CD4-positive, alpha-beta T cell treated with Interferon gamma for 1 hour (primary cell): Measurements from ENCODE around the gene MALT1.
A peak's percentile ranks its signal among the peaks of the same experiment; 100 is the strongest.

Experiments
- DNase-seq: peaks from one replicate; pipeline ENCODE4 v3.0.0-alpha.2; 2020

Gene MALT1

GRCh38 chr18:58694221-58694620 lies 23.0 kb downstream of the MALT1 start:
- DNase-seq = no peak

GRCh38 chr18:58694720-58695468 lies 23.6 kb downstream of the MALT1 start:
- DNase-seq = no peak

DNA sequence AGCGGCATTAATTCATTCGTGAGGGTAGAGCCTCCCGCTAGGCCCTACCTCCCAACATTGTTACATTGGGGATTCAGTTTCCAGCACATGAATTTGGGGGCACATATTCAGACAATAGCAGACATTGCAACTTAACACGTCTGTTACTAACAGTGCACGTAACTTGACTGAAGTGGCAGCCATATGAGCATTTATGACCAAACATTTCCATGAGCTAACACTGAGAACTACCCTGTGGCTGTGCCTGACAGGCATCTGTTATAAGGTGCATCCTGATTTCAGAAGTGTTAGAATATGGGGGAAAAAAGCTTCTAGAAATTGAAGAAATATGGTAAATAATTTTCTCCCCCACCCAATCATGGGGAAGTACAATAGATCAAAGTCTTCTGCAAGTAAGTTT lies 24.5 kb downstream of the MALT1 start:
- no peak for DNase-seq

DNA sequence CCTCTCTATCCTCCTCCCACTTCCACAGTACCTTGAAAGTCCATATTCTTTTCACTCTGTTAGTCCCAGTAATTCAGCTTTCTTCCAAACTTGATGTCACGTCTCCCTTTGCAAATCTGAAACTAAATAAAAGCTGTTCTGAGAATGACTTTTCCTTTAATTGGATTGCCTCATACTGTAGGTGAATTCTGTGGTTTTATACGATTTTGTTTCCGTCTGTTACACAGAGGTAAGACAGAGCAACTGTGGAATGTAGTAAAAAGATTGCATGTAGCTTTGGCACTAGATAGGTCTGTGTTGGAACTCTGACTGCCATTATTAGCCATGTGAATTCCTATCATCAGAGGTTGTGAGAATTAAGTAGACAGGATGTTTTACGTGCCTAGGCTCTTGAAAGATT lies 25.9 kb downstream of the MALT1 start:
- no peak for DNase-seq

DNA sequence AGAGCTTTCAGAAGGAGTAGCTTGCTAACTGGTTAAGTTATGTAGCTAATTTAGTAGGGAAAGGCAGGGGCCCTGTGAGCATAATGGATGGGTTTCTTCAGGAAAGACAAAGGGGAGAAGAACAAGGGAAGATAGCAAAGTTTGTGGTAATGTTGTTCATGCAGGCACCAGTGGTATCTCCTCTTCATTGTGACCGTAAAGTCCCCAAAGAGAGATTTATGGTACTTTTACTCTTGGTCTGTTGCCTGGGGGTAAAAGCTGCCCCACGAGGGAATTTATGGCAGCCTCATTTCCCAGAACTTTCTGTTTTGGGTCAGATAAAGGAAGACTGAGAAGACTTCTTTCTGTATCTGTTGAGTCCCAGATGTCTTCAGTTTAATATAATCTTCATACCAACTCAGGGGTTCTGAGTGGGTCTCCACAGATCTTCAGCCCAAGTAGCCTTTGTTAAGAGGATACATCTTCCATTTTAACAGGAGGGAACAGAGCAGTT lies 27.5 kb downstream of the MALT1 start:
- no peak for DNase-seq

- no peak for DNase-seq
Observed at GRCh38 chr18:58699551-58699950, 28.3 kb downstream of the MALT1 start.

- no peak for DNase-seq
Observed at GRCh38 chr18:58700209-58700608, 28.9 kb downstream of the MALT1 start.

DNA sequence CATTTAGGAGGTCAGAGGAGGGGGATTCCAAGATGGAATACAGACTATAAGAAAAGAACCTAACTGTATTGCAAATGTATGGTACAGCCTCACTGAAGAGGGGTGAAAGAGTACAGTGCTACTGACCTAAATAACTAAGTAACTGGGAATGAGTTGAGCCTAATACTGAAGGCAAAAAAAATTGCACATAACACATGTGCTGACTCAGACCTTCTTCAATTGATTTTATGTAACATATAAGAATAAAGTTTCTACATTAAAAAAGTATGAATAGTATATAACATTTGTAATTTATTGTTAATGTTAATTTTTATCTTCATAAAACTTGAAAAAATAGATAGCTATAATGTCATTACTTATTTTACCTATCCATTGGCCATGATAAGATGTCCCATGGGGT lies 41.7 kb downstream of the MALT1 start:
- DNase-seq = no peak

- no peak for DNase-seq
Observed at GRCh38 chr18:58714259-58714658, 43.0 kb downstream of the MALT1 start.

DNA sequence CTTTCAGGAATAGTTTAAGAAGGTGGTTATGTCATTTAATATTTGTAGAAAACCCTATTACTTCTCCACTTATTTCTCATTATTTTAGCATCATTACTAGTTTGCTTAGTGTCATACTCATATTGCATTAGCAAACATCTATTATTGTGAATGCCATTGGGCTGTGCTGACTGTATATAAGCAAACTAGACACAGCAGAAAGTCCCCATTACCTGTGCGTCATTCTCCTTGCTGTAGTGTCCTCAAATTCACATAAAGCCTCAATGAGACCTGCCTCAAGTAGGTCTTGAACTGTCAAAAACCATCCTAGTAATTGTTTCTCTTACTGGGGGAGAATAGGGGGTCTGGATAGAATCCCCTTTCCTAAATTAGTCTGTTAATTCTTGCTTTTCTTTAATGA lies 43.6 kb downstream of the MALT1 start:
- no peak for DNase-seq

- no peak for DNase-seq
Observed at GRCh38 chr18:58715540-58715939, 44.3 kb downstream of the MALT1 start.

DNA sequence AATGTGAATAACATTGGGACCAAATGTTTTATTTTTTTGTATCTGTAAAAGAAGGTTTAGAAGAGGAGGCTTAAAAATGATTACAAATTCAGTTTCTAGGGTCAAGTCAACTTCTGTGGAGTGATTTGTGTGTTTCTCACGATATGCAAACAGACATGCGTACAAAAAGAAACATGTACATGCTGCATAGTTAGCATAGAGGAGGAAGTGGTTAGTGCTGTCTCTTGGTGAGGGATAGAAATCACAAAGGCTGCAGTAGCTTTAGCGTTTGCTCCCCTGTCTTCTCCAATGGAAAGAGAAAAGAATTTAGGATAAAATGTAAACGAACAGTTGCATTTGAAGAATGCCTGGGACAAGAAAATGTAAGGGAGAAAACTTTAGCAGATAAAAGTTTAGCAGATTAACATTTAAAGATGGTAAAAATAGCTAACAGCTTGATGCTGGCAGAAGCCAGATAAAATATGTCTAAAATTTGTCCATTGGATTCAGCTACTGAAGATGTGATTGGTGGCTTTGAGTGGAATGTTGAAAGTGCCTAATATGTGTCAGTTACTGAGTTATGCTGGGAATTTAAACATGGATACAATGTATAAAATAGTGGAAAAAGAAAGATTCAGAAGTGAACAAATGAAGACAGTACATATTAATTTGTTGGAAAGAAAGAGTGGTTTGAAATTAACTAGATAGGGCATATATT lies 44.9 kb downstream of the MALT1 start:
- DNase-seq = no peak

DNA sequence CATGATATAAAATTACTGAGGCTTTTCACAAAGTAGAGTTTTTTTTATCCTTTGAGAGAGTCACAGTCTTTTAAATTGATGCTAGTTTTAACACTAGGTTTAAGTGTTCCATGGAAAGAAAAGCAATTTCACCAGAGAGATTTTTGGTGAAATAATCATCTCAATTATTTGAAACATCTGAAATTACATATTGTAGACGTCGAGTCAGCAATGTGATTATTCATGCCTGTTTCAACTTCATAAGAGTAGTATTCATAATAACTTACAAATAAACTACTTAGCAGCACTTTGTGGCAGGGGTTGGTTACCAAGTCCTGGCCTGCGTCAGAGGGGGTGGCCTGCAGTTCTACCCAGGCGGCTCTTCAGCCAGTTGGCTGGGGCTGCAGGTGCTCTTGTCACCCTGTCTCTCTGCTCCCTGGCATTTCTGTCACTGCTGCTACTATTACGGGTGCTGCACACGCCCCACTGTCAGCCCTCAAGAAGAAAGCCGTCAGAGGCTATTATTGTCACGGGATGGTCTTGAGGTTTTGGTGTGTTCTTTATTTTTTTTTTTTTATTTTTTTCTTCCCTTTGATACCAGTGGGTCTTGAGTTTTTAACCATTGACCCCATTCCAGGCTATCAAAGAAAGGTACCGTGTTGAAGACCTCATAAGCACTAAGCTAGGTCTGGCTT lies 50.4 kb downstream of the MALT1 start:
- DNase-seq = peak; percentile 26

- DNase-seq = no peak
Observed at GRCh38 chr18:58723810-58724602, 52.7 kb downstream of the MALT1 start.

GRCh38 chr18:58726671-58727070 lies 55.4 kb downstream of the MALT1 start:
- no peak for DNase-seq

- DNase-seq = no peak
Observed at GRCh38 chr18:58727776-58728500, 56.7 kb downstream of the MALT1 start.

DNA sequence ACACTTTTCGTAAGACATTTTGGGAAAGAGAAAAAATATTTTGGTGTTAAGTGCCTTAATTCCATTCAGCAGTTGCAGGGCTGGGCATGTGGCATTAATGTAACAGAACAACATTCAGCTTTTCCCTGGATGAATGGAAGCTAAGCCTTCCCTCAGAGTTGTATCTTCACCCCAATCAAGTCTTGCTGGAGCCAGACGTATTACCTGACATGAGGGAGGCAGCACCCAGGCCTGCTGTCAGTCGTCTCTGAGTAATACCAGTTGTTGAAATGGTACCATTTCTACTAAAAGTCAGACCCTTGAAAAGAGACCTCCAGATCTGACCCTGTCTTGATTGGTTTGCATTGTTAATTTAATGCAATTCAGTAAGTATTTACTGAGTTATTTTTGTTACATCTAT lies 57.5 kb downstream of the MALT1 start:
- DNase-seq = no peak

DNA sequence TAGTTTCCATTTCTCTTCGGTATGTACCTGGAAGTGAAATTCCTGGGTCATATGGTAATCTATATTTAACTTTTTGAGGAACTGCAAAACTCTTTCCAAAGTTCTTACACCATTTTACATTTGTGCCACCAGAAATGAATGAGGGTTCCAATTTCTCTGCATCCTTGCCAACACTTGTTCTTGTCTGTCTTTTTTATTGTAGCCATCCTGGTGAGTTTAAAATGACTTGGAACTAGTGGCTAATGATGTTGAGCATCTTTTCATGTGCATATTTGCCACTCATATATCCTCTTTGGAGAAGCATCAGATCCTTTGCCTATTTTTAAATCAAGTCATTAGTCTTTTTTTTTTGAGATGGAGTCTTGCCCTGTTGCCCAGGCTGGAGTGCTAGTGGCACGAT lies 59.4 kb downstream of the MALT1 start:
- DNase-seq = no peak

DNA sequence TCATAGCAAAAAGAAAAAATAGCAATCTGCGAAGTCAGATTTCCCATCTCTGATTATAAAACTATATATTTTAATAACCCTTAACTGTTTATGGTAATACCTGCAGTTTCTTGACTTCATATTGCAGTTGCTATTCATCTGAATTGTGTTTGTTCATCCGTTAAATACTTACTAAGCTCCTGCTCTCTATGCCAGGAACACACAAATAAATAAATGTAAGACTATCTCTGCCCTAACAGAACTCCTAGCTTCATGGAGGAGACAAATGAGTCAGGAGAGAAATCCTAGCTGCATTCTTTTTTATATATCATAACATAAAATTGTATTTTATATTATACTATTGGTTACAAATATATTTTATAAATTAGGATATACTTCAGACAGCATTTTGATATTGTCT lies 61.2 kb downstream of the MALT1 start:
- no peak for DNase-seq

DNA sequence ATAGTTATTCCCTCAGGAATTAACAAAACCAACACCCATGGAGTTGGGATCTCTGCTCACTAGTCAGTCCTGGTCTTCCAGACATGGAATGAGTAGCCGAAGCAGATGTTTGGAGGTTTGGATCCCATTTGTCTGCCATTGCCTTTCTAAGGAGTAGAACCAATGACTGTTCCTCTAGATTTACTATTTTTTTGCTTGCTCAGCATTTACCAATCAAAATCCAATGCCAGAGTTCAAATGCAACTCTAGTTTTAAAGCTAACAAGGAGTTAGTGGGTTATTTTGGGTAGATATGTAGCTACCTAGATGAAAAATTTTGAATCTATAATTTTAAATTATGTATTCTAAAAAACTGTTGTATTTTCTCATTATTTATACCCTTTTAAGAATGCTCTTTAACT lies 62.6 kb downstream of the MALT1 start:
- DNase-seq = no peak

GRCh38 chr18:58738322-58738721 lies 67.1 kb downstream of the MALT1 start:
- DNase-seq = no peak

DNA sequence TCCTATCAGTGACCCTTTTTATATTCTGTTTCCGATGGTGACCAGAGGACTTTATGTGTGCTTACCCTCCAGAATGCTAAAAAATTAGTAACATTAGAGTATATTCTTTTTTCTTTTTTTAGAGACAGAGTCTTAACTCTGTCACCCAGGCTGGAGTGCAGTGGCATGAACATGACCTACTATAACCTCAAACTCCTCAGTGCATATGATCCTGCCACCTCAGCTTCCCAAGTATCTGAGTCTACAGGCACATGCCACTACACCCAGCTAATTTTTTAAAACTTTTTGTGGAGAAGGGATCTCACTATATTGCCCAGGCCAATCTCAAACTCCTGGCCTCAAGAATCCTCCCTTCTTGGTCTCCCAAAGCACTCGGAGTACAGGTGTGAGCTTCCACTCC lies 74.6 kb downstream of the MALT1 start:
- DNase-seq = no peak
